Right kidney (tissue), 1 donor: ENCODE results near the gene BLCAP.

ENCODE experiments used
- DNase-seq: peaks from one replicate; pipeline ENCODE4 v3.0.0-alpha.2; 2016

BLCAP gene

GRCh38 chr20:37518059-37518458 lies 9.6 kb downstream of the BLCAP start:
- no peak for DNase-seq

GRCh38 chr20:37516811-37517750 lies 10.6 kb downstream of the BLCAP start:
- DNase-seq, result peak; percentile 33

- DNase-seq, result no peak
Observed at GRCh38 chr20:37515876-37516275, 11.8 kb downstream of the BLCAP start.

- DNase-seq, result no peak
Observed at GRCh38 chr20:37513779-37514359, 13.8 kb downstream of the BLCAP start.

DNA sequence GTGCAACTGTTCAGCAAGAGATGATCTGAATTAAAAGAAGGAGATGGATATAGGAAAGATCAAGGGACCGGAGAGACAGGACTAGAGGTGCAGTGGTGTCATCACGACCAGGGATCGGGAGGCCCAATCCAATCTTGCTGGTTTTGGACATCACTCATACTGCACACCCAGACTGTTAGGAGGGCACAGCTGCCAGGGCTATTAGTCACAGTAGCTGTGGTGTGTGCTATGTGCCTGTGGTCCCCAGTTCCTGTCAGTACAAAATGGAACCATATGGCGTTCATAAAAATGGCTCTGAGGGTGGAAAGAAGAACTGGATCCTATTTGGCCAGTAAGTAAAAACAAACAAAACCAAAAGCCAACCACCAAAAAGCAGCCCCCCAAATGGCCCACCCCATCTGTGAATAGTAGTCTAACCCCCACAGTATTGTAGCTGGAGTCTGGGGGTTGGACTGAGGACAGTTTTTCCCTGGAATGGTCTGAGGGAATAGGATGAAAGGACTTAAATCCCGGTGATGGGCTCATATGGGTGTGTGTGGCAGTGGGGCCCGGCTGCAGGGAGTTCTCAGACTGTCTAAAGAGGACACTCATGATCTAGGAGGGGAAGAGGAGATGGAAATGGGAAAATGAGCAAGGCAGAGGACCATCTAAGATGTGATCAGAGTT lies 15.9 kb downstream of the BLCAP start:
- DNase-seq, result no peak

DNA sequence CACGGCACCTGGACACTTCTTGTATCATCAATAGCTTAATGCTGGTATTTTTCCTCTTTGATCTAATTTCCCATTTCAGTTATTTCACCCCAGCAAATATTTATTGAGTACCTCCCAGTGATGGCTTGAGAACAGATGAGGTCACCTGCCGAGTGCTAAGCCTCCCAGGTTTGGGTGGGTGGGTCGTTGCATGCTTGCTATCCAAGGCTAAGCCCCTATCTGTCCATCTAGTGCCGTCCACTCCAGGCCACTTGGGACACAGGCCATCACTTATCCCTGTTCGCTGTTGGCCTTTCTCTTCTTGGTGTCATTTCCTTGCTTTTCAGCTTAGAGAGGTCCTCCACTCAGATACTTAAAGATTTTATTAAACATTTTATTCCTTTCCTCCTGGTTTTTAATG lies 17.4 kb downstream of the BLCAP start:
- no peak for DNase-seq

DNA sequence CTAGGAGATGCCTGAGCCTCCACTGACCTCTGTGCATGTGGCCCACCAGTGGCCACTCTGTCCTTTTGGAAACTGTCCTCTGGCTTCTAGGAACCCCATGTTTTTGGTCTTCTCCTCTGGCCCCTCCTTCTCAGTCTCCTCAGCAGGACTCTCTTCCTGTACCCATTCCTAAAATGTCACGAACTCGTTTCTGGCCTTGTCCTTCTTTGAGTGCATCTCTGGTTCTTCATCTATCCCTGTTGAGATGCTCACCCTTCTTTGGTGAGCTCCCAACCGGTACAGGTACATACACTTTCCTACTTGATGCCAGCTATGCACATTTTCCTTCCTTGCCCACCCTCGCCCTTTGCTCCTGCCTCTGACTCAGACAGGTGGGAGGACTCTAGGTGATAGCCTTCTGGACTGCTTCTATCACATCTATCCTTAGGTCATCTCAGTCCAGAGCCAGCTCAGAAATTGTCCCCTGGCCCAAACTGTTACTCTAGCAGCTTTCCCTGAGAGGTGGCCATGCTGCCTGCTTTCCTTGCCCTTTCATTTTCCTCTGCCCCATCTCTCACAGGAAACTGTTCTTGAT lies 21.4 kb downstream of the BLCAP start:
- DNase-seq, result no peak

GRCh38 chr20:37505263-37506151 lies 22.2 kb downstream of the BLCAP start:
- DNase-seq, result peak; percentile 5

- peak; percentile 8 for DNase-seq
Observed at GRCh38 chr20:37504404-37505096, 23.1 kb downstream of the BLCAP start.

GRCh38 chr20:37503256-37503927 lies 24.3 kb downstream of the BLCAP start:
- DNase-seq, result no peak

DNA sequence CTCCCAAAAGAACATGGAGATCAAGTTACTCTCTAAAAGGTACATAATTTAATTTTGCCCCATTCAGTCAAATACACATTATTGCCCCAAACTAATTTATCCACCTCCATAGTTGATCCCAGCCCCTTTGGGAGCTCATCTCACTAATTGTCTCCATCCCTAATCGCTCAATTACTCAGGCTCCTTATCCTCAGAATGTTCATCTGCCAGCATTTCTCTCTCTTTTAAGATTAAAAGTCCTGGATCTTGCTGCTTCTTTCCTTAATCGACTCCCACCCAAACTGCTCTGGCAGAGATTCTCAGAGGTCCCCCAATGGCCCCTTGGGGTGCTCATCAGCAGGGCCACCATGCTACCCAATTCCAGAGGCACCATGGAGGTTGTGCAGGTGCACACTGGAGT lies 25.0 kb downstream of the BLCAP start:
- no peak for DNase-seq

GRCh38 chr20:37501940-37502339 lies 25.7 kb downstream of the BLCAP start:
- DNase-seq, result no peak

DNA sequence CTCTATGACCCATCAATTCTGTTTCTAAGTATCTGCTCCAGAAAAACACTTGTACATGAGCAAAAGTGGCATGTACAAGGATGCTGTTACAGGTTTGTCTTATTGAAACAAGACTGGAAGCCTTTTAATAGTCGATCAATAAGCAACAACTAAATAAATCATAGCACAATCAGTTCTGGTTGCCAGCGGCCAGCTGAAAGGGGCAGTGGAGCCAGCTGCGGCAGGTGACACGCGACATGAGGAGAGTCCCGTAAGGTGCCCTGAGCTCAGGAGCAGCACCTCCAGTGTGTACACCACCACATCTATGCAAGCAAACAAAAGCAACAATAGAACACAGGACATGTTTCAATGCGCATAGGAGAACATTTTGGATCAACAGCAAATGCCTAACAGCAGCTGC lies 27.4 kb downstream of the BLCAP start:
- no peak for DNase-seq

DNA sequence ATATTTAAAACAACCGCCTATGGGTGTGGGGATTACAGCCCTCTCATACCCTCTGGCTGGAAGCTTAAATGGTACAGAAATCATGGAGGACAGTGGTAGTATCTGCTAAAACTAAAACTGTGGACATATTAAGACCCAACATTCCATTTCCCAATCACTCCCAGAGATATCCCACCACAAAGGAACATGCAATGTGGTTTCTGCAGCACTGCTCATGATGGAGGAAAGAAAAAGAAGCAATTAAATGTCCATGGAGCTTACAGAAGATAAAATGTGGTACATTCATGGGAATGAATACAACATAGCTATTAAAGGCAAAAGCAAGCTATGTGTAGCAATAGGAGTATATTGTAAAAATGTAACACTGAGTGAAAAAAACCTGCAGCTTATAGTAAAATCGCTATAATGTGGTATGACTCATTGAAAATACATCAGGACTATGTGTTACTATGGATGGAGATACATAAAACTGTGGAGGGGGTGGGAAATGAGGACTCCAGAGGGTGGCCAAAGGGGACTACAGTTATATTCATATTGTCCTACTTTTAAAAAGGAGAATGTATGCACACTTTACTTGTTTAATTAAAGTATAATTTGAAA lies 29.5 kb downstream of the BLCAP start:
- DNase-seq, result no peak

DNA sequence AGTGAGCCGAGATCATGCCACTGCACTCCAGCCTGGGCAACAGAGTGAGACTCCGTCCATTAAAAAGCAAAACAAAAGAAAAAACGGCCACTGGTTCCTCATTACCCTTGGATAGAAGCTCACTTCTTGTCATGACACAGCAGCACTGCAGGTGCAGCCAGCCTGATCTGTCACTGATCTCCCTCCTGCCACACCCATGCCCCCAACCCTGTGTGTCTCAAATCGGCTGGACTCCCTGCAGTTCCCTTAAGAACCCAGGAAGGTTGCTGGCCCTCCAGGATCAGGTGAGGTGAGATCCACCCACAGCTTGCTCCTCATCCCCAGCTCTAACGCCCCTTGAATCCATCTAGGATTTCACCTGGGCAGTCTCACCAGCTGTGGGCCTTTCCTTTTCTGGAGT lies 32.9 kb downstream of the BLCAP start:
- DNase-seq, result no peak

DNA sequence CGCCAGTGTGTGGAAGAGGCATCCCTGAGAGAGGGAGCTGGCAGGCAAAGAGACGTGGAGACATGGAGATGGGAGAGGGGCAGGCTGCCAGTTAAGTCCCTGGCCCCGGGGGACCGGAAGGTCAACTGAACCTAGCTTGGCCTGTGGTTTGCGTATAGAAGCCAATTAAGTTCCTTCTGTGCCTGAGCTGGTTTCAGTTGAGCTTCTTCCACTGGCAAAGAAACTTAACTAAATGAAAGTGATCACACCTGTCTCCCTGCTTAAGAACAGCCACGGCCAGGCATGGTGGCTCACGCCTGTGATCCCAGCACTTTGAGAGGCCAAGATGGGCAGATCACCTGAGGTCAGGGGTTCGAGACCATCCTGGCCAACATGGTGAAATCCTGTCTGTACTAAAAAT lies 33.4 kb downstream of the BLCAP start:
- no peak for DNase-seq

DNA sequence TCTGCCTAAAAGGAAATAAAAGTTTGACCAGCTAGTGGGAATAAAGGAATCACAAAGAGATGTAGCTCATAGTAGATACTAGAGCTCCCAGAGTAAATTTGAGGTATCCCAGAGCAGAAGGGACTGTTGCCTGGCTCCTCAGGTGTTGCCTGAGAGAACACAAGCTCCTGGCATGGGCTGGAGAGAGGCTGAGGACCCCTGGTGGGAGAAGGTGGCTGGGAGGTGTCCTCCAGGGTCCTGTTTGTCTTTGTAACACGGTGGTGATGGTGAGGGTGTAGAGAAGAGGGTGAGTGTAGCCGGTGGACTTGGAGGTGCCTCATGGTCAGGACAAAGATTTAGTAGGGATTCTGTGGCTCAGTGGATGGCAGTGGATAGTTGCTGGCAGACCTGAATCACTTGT lies 34.7 kb downstream of the BLCAP start:
- no peak for DNase-seq

DNA sequence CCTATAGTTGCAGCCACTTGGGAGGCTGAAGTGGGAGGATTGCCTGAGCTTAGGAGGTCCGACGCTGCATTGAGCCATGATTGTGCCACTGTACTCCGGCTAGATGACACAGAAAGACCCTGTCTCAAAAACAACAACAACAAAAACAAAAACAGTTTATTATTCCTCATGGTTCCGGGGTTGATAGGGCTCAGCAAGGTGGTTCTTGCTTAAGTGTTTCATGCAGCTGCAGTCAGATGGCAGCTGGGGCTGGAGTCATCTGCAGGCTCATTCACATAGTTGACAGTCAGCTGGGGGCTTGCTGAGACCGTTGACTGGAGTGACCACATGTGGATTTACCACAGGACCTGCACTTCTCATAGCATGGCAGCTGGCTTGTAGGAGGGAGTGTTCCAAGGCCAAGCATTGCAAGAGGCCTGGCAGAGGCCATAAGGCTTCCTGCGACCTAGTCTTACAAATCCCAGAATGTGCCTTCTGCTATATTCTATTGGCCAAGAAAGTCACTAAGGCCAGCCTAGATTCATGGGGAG lies 35.5 kb downstream of the BLCAP start:
- DNase-seq, result no peak

DNA sequence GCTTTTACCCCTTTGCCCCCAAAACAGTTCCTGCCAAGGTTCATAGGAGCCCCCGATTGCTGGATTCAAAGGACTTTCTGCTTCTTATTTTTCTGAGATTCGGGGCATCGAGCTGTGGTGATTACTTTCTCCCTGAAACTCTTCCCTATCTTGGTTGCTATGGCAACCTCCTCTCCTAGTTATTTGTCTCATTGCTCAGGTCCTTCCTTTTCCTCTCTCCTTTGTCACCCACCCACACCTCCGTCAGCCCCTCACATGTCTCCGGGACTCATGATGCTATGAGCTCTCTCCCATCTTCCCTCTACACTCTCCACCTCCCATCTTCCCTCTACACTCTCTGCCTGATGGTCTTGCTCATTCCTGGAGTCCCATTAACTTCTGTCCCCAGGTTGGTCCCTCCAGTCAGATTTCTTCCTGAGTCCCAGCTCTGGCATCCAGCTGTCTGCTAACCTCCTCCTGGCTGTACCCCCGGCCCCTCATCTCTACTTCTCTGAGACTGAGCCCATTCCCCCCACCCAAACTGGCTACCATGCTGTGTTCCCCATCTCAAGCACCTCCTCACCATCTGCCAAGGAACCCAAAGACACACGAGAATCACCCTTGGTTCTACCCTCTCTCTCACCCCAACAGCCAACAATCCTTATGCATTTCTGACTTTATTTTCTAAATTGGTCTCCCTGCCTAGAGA lies 36.9 kb downstream of the BLCAP start:
- DNase-seq, result no peak
